Progenitor cell of endocrine pancreas (in vitro differentiated cells): ENCODE results near the gene PPM1H. TPM values are rescaled to one million over a fixed set of nuclear protein-coding genes. Genes with fewer than 3 reads are reported as not detected.

Source experiments
- DNase-seq: peaks from one replicate; pipeline ENCODE4 v3.0.0; 2021; ENCODE audit warnings: low spot score; ENCODE audit not compliant: unreplicated experiment
- H3K27ac Mint-ChIP-seq: 2 replicates; pipeline ENCODE4 v1.8.0; 2021; ENCODE audit warnings: mild to moderate bottlenecking, moderate library complexity, mixed read lengths
- H3K27me3 Mint-ChIP-seq: 2 replicates; pipeline ENCODE4 v1.8.0; 2021; ENCODE audit warnings: mixed read lengths
- H3K36me3 Mint-ChIP-seq: 2 replicates; pipeline ENCODE4 v1.8.0; 2022; ENCODE audit warnings: mixed read lengths; ENCODE audit not compliant: insufficient read depth
- H3K4me1 Mint-ChIP-seq: 2 replicates; pipeline ENCODE4 v1.8.0; 2021; ENCODE audit warnings: low read depth, mixed read lengths
- H3K4me3 Mint-ChIP-seq: 2 replicates; pipeline ENCODE4 v1.8.0; 2021; ENCODE audit warnings: low read depth, mild to moderate bottlenecking, moderate library complexity, mixed read lengths
- H3K9me3 Mint-ChIP-seq: 2 replicates; pipeline ENCODE4 v1.8.0; 2021; ENCODE audit warnings: low read depth, mixed read lengths
- total RNA-seq: library from RNA; stranded (reverse); gene quantifications from 2 replicates; pipeline ENCODE4 v1.2.1, GENCODE V29; 2021
- TF ChIP-seq, protein P1 (sequence below): fragments of 200-600 bp; sonication (generic); IDR thresholded peaks from one replicate; pipeline ENCODE4 v1.5.0; 2021; ENCODE audit warnings: antibody characterized with exemption, mild to moderate bottlenecking; ENCODE audit not compliant: unreplicated experiment

PPM1H gene
- total RNA-seq, 1 donor from 2014 or later: 25.4 TPM

DNA sequence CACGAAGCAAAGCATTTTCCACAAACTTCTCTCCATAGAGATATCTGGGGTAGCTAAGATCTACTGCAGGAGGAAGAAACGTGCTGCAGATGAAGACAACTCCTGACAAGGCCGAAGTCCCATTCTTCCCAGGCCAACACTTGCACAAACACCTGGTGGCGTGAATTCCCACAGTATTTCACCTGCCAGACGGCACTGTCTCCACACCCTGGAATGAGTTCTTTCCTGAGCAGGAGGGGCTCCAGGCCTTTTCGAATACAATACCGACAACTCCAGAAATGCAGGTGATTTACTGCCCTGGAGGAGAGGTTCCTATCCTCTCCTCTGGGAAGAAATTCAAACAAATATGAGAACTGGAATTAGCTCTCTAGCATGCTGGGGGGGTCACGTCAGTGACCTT, 288.4 kb downstream of the PPM1H start:
- Mint-ChIP-seq H3K9me3 (no peaks in the 10 kb centered on the region), H3K27me3 (no peaks in the 10 kb centered on the region), H3K36me3 (peaks cover 12% of the 10 kb centered on the region), H3K4me3 (no peak overlapping the region), H3K4me1 (no peaks in the 10 kb centered on the region), H3K27ac (no peak overlapping the region)
- DNase-seq: no peak
- TF ChIP-seq, protein P1, sequence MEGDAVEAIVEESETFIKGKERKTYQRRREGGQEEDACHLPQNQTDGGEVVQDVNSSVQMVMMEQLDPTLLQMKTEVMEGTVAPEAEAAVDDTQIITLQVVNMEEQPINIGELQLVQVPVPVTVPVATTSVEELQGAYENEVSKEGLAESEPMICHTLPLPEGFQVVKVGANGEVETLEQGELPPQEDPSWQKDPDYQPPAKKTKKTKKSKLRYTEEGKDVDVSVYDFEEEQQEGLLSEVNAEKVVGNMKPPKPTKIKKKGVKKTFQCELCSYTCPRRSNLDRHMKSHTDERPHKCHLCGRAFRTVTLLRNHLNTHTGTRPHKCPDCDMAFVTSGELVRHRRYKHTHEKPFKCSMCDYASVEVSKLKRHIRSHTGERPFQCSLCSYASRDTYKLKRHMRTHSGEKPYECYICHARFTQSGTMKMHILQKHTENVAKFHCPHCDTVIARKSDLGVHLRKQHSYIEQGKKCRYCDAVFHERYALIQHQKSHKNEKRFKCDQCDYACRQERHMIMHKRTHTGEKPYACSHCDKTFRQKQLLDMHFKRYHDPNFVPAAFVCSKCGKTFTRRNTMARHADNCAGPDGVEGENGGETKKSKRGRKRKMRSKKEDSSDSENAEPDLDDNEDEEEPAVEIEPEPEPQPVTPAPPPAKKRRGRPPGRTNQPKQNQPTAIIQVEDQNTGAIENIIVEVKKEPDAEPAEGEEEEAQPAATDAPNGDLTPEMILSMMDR: no peak

DNA sequence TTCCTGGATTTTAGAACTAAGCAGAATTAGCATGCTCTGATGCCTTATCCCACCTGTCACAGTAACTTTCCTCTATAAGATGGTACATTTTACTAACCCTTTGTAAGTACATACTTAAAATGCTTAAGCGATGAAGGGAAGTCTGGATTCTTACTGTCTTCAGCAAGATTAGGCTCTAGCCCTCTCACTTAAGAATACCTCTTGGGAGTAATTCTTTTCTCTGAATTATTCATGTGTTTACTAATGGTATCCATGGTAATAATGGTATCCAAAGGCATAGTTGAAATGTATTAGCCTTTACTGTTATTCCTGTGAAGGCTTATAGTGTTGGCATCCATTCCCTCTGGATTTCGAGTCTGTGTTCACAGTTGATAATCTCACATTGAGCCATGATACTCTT, 291.5 kb downstream of the PPM1H start:
- Mint-ChIP-seq H3K27ac (no peak overlapping the region), H3K4me1 (no peaks in the 10 kb centered on the region)

DNA sequence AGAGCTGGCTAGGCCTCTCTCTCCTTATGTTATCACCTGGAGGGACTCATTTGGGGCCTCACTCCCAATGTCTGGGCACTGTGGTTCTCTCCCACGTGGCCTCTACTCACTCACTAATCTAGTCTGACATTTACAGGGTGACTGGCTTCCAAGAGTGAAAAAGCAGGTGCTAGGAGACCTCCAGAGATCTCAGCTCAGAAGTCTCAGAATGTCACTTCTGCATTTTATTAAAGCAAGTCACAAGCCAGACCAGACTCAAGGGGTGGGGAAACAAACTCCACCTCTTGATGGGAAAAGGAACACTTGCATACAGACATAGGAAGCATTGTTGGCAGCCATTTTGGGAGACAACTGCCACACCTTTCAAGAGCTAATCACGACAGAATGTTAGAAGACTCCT, 292.5 kb downstream of the PPM1H start:
- Mint-ChIP-seq H3K9me3 (no peaks in the 10 kb centered on the region), H3K4me3 (no peak overlapping the region), H3K27ac (no peak overlapping the region), H3K27me3 (no peaks in the 10 kb centered on the region), H3K4me1 (no peaks in the 10 kb centered on the region), H3K36me3 (peaks cover 5% of the 10 kb centered on the region)
- TF ChIP-seq, protein P1: no peak
- no peak for DNase-seq

More for the DNA sequence above, 291.5 kb downstream of the PPM1H start:
- Mint-ChIP-seq H3K36me3 (peaks cover 12% of the 10 kb centered on the region), H3K27me3 (no peaks in the 10 kb centered on the region), H3K9me3 (no peaks in the 10 kb centered on the region), H3K4me3 (no peak overlapping the region)
- TF ChIP-seq, protein P1: no peak
- no peak for DNase-seq

DNA sequence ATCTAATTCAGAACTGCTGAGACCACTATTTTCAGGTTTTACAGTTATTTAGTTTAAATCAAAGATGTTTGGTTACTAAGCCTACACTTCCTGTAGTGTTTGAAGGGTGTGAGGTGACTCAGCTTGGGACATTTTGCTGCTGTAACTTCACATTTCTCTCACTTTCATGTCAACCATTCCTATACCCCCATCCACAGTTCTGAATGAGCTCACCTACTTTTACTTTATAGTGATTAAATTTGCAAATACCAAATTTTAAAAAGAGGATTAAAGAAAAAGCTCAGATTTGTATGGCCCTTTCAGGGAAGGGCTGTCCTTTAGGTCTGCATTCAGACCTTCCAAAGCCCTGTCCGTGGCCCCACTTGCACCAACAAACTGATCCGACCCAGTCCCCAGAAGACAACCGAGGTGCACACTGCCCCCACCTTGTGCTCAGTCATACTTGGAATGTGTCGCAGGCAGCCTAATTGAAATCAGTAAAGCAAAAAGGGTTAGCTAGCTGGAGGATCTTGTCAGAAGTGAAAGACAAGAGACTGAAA, 294.0 kb downstream of the PPM1H start:
- Mint-ChIP-seq H3K27ac (no peak overlapping the region), H3K27me3 (no peaks in the 10 kb centered on the region), H3K4me3 (no peak overlapping the region), H3K4me1 (peaks cover under 1% of the 10 kb centered on the region), H3K9me3 (no peaks in the 10 kb centered on the region), H3K36me3 (no peaks in the 10 kb centered on the region)
- no peak for DNase-seq
- TF ChIP-seq, protein P1: no peak

DNA sequence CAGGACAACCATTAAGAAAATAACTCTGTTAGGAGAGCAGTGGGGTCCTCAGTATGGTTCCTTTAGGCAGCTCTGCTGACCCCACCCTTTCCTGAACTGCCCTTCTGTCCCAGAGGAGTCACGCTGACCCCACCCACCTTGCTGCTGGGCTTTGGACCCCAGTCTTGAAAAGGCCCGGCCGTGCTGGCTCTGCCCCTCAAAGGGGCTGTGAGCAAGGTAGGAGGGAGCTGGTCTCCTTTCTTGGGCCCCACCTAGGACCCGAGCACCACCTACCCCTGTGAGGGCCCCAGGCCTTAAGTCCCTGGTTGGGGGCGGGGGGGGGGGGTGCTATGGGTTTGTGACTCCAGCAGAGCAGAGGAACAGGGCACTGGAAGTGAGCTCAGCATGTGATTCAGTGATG, 297.3 kb downstream of the PPM1H start:
- Mint-ChIP-seq H3K27me3 (peaks cover 9% of the 10 kb centered on the region), H3K4me3 (no peak overlapping the region), H3K4me1 (peaks cover 8% of the 10 kb centered on the region), H3K9me3 (no peaks in the 10 kb centered on the region), H3K36me3 (no peaks in the 10 kb centered on the region), H3K27ac (no peak overlapping the region)
- no peak for DNase-seq
- TF ChIP-seq, protein P1: no peak
